ENCODE measurements around the gene TDRD6.
"Not testable (repeated sequence)": the region's sequence is repeated elsewhere in the genome, so short reads cannot be mapped to it uniquely, and the experiment has no call there.

TDRD6 gene

GRCh38 chr6:46735720-46736031 is 48.0 kb downstream of the TDRD6 start:
- in situ Hi-C loops (cut with MboI; ENCODE audit: low pct_unique_long_range_greater_than_20kb, low sequenced_read_pairs): no loop called here
- no peak for DNase-seq

DNA sequence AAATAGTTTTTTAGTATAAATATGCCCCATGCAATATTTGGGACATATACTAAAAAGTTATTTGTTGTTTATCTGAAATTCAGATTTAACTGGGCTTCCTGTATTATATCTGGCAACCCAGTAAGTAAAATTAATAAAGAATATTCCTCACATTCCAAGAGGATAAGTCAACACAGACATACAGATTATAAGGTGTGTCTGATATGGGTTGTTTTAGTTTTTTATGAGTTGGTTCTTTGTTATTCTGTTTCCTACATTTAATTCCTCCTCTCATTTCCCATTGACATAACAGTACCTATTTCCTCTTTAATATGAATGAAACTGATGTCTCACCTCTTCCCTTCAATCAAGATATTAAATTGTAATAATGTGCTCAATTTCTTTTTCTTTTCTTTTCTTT is 49.2 kb downstream of the TDRD6 start:
- no peak for DNase-seq
- in situ Hi-C loops (cut with MboI; ENCODE audit: low pct_unique_long_range_greater_than_20kb, low sequenced_read_pairs): no loop called here

DNA sequence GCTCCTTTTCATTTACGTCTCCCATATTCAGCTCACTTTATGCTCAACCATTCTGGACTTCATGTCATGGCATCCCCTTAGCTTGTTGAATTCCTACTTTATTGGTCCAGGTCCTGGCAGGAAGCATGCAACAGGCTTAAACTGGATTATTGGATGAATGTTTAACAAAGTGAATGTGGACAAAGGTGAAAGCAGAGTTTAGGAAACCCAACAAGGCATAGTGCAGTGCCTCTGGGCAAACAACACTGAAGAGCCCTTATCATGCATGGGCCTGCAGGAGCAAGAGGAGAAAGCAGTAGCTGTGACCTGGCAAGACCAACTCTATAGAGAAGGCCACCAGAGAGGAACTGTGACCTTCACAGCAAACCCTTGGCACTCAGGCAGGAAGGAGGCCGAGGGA is 53.8 kb downstream of the TDRD6 start:
- no peak for DNase-seq
- in situ Hi-C loops (cut with MboI; ENCODE audit: low pct_unique_long_range_greater_than_20kb, low sequenced_read_pairs): no loop called here

GRCh38 chr6:46741910-46742309 is 54.2 kb downstream of the TDRD6 start:
- in situ Hi-C loops (cut with MboI; ENCODE audit: low pct_unique_long_range_greater_than_20kb, low sequenced_read_pairs): no loop called here
- no peak for DNase-seq

DNA sequence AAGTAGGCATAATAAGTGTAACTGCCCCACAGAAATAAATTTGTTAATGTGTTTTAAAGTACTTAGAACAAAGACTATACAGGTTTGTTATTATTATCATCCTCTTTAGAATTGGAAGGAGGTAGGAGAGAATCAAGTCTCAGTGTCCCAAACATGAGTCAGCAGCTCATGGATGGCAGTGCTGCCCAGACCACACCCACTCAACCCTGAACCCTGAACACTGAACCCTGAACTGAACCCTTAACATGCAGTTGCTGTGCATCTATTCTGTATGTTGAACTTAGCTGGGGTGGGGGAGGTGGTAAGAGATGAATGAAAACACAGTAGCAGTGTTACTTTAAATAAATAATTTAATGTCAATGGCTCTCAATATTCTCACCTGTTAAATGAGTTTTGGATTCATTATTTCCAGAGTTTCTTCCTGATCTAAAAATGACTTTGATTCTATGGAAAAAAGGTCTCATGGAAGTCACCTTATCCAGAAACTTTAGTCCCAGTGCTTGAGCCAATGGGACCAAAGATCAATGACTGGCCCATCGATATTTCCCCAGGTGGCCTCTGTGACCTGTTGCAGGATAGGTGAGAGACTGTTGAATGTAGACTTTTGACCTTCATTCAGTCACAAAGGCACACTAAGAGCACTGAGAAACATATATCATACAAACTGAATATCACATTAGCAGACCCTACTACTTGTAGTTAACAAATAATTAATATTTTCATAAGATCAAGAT is 55.9 kb downstream of the TDRD6 start:
- DNase-seq: no peak
- in situ Hi-C loops (cut with MboI; ENCODE audit: low pct_unique_long_range_greater_than_20kb, low sequenced_read_pairs): no loop called here

- DNase-seq; in situ Hi-C loops (cut with MboI; ENCODE audit: low pct_unique_long_range_greater_than_20kb, low sequenced_read_pairs): not testable (repeated sequence)
Observed at GRCh38 chr6:46744159-46744725, 56.6 kb downstream of the TDRD6 start.

DNA sequence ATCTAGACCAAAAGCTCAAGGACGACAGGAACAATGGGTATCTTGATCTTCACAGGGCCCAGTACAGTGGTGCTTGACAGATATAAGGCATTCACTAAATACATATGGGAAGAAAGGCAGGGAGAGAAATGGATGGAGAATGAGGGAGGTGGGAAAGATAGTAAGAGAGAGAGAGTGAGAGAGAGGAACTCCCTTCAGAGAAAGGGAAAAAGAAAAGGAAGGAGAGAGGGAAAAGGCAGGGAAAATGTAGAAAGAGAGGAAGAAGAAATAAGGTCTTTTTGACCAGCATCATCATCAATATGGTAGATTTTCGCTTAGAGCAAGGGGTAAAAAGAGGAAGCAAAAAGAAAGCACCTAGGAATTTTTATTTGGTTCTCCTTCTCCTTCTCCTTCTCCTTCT is 58.3 kb downstream of the TDRD6 start:
- in situ Hi-C loops (cut with MboI; ENCODE audit: low pct_unique_long_range_greater_than_20kb, low sequenced_read_pairs): no loop called here
- DNase-seq: no peak

DNA sequence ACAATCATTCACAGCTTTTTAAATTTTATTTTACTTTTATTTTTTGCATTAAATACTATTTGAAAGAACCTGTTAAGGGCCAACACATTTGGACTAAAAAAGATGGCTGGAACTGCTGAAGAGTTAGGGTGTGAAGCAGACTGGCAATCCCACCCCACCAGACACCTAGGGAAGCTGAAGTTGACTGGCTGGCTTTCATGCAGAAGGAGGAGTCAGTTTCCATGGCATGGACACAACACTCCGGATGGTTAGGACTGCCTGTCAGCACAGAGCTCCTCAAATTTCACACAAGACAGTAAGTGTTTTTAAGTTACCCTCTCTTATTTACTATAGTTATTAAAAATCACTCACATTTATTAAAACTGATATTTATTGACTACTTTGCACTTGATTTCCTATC is 59.0 kb downstream of the TDRD6 start, which contains the start of gene ANKRD66:
Gene ANKRD66, plus strand, starts transcription at position 238 of the 400 bp plus-strand sequence. CDS start 5,016 bp downstream, outside the sequence.
- in situ Hi-C loops (cut with MboI; ENCODE audit: low pct_unique_long_range_greater_than_20kb, low sequenced_read_pairs): no loop called here
- no peak for DNase-seq

DNA sequence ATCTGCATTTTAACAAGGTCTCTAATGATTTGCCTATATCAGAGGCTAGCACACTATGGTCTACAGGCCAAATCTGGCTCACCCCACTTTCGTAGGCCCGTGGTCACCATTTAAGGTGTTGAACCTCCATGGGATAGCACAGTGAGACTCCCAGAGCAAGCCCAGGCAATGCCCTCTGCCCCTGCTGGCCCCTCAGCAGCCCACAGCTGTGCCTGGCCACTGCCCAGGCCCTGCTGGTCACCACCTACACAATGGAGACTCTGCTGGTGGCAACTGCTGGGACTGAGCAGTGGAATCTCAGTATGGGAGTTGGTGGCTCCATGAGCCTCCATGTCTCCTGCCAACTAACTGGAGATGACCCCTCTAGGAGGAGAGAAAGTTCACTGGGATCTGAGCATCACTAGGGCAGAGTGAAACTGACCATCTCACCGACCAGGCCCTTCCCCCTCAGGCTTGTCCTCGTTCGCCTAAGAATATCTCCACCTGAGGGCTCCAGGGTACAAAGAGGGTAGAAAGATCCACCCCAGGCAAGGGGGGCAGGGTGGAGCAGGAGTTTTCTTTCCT is 61.3 kb downstream of the TDRD6 start:
- no peak for DNase-seq
- in situ Hi-C loops (cut with MboI; ENCODE audit: low pct_unique_long_range_greater_than_20kb, low sequenced_read_pairs): no loop called here

GRCh38 chr6:46749731-46750130 is 62.0 kb downstream of the TDRD6 start:
- no peak for DNase-seq
- in situ Hi-C loops (cut with MboI; ENCODE audit: low pct_unique_long_range_greater_than_20kb, low sequenced_read_pairs): no loop called here

DNA sequence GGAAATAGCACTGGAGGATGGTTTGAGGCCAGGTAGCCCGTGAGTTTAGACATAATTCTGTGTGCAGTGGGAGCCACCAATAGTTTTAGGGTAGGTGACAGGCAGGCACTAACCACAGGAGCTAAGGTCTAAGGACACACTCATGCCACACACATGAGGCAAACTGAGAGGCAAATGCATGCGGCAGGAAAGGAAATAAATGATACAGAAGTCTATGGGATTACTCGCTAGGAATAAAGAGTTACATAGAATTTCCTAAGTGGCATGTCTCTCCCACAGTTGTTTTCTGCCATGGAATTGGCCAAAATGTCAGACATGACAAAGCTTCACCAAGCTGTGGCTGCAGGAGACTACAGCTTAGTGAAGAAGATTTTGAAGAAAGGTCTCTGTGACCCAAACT is 64.0 kb downstream of the TDRD6 start:
- DNase-seq: no peak
- in situ Hi-C loops (cut with MboI; ENCODE audit: low pct_unique_long_range_greater_than_20kb, low sequenced_read_pairs): no loop called here

Data from KBM-7 (cell line).